Activated T-helper 9 cell treated with anti-CD3 and anti-CD28 coated beads, Interleukin-2, amount 50 U/mL, for 16 hours (primary cell): ENCODE measurements around the gene ATP11A.

Experiments used
- DNase-seq: peaks from one replicate; pipeline ENCODE4 v3.0.0-alpha.2; 2020; ENCODE audit warnings: low read depth

Gene ATP11A

DNA sequence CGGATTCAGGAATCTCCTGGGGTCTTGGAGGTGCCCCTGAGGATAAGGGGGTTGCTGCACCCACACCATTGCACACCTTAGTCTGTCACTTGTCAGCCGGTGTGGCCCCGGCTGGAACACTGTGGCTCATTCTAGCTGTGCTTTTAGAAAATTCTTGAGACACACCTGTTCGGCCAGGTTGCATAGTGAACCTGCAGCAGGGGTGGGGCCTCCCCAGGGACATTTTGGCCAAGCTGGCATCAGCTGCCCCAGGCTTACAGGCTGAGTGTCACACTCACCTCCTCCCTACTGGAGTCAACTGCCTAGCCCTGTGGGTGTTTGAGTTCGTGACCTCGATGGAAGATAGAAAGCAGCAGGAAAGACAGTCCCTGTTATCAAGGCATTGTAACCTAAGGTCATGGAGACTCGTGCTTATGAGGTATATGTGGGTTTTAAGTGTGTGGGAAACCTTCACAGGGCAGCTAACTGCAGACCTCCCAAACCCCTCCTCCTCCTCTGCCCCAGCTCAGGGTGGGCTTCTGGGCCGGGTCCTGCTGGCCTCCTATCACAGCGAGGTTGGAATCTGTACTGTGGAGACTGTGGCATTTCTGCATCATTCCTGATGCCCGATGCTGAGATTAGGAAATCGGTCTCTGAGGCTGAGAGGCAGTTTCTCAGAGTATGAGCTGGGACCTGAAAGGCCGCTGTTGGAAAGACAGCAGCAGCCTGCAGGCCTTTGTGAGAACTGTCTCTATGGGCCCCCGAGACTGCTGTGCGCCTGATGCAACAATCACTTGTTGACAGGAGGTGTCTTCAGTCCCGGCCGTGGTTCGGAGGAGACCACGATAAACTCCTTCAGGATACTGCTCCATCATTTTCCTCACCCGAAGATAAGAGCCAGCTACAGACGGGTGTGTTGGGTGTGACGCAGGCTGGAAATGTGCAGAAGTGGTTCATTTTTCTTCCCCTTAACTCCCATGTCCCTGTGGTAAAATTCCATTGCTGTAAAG, 72.2 kb downstream of the ATP11A start:
- no peak for DNase-seq

DNA sequence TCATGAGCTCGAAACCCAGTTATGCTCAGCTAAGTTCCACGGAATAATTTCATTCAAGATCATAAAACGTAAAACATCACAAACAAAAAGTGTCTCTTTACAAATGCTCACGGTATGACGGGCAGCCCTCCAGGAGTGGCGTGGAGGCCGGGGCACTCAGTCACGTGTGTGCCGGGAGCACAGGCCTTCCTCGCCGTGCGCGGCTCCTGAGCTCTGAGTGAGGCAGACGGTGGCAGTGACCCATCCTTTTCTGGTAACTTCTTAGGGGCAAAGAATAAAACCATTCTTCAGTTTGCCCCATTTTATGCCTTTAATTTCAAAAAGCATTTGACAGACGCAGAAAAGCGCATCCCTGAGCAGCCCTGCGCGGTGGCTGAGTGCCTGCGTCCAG, 72.8 kb downstream of the ATP11A start:
- DNase-seq = no peak

DNA sequence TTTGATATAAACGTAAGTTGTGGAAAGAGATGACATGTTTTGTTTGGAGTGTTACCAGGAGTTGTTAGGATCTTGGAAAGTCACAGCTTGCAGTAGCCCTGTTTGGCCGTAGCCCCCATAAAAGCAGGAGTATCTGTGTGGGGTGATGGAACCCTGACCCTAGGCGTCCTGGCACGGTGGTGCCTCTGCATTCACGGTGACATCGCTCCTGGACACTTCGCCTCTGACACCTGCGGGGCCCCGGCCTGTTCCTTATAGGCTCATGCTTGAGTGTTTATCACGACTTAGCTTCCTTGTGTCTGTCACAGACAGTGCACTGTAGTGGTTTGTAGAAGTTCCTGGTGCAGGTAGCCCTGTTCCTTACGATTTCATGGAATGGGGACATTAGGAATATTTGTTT, 74.2 kb downstream of the ATP11A start:
- DNase-seq = no peak

DNA sequence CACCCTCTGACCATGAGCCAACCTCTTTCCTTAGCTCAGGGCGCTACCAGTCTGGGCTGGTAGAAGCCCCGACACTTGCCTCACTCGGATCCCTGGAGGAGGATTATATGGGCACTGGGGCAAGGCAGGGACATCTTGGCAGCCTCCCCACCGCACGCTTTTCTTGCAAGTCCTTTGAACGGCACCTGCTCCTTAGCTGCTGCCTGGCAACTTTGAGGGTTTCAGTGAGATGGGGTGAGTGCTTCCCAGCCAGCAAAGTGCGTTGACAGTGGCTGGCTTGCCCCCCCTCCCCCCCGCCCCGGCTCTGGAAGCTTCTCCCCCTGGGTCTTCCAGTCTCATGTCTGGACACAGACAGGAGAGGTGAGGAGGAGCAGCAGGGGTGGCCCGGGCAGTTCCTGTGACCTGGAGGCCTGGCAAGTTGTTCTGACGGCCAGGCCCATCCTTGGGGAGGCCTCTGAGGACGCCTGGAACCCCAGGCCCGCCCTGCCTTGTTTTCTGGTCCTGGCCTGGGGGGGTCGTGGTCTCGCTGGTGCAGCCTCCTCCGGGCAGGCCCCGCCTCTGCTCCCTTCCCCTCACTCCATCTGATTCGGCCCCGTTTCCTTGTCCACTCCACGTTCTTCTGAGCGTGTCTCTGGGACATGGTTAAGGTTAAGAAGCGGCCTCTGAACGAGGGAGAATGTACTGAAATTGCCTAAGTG, 75.2 kb downstream of the ATP11A start:
- no peak for DNase-seq

DNA sequence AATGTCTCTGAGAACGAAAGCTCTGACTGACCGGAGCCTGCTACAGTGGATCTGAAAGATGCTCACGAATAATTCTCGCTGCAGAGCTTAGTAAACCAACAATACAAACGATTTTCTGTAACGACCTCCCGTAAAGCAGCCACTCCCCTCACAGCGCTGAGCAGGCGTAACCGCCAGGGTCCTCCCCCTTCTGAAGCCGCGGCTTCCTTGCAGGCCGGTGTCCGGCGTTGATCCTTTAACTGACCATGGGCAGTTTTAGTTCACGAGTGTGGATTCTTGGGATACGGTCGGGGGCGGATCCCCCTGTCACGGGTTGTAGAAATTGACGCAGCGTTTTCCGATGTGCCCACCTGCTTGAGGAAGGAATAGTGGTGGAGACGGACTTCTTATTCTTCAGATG, 75.9 kb downstream of the ATP11A start:
- no peak for DNase-seq

DNA sequence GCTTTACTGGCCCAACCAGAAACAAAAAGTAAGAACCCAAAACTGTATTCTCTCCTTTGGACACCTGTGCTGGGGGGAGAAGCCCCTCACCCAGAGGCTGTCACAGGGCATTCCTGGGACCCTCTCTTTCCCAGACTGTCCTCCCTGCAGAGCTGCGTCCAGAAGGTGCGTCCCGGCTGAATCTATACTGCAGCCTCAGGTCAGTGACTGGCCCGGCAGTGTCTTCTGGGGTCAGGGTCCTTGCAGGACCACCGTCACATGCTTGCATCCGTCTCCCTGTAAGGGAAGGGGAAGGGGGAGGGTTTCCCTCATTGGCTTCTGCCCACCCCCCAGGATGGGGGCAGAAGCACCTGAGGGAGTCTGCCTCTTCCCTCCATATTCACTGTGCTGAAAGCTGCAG, 76.5 kb downstream of the ATP11A start:
- DNase-seq = no peak

DNA sequence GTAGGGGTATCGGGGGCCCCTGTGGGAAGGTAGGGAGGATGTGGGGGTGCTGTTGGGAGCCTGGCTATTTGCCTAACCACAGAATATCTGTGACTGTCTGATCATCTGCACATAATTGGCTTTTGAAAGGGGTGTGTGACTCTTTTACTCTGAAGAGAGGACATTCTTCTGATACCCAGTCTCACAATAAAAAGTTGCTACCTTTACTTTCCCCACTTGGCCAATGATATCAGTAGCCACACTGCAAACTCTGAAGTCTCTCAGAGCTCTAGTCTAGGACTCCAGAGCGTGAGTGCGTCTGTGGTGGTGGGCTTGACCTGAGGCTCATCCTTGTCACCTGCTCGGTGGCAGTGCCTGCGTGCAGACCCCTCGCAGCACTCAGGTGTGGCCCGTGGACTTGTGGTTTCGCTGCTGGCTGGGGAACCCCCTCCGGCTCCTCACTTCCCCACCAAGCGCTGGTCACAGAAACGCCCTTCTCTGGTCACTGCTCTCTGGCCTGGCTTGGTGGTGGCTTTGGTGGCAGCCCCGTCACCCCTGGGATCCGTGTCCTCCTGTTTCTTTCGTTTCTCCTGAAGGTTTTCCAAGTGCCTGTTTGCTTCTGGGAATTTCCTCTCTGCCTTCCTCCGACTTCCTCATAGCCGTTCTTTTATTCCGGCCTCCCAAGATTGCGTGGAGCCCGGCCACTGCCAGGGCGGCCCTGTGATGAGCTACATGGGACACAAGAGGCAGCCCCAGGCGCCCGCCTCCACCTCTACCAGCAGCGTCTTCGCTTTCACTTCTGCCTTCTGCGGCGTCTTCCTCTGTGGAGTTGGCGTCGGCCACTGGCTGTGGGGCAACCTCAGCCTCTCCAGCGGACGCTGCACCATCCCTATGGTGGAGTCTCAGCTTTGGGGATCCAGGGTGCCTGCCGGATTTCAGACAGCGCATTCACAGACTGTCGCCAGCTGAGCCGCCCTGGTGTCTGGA, 78.0 kb downstream of the ATP11A start:
- DNase-seq = no peak

DNA sequence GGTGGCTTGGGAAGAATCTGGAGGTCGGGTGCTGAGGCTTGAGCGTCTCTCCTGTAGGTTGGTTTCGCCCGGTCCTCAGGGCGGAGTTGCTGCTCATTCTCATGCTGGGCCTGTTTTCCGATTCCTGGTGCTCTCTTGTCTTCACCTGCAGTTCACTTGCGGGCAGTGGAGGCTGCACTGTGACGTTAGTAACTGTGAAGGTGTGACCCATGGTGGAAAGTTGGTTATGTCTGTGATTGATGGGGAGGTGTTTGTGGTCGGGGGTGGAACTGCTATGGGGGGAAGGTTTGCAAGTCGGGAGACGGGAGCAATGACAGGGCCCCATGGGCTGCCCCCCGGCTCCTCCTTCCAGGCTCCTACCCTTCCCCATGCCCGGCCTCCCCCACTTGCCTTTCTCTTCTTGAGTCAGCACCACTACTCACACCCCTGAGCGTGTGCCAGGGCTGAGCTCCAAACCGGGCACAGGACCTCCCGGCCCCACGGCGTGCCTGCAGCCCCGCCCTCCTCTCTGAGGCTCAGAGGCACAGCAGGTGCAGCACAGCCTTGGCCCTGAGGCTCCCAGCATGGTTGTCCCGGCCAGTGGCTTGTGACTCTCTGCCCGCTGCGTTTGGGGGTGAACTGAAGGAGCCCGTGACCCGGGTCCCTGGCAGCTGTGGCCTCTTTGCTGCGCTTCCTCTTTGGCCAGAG, 79.1 kb downstream of the ATP11A start:
- DNase-seq = no peak

DNA sequence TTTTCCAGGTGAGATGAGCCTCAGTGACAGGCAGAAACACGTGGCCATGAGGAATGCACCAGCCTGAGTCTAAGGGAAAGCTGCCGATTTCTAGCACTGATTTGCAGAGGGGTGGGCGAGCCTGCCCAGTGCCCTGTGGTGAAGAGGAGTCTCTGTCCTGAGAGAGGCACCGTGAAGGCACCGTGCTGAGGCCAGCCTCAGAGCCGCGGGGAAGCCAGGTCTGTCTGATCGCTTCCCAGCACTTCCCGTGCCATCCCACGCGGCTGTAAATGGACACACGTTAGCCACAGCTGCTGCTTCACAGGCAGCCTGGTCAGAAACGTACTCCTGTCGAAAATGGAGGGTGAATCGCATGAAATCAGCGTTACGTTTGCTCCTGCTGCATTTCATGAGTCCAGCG, 79.8 kb downstream of the ATP11A start:
- DNase-seq = no peak

DNA sequence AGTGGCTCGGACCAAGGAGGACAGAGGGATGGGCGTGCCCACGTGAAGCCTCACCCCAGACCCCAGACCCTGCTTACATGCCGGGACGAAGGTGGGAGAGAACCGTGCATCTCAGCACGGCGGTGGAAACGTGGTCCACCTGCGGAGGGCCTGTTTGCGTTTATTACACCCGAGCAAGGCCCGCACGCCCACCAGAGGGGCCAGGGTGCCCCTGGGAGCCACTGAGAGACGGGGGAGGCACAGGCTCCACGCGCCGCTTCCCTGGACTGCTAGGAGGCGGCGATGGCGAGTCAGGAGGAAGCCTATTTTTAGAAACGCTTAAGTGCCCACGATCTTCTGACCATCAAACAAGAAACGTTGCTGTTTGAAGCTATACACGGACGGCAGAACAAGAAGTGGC, 80.7 kb downstream of the ATP11A start:
- no peak for DNase-seq

DNA sequence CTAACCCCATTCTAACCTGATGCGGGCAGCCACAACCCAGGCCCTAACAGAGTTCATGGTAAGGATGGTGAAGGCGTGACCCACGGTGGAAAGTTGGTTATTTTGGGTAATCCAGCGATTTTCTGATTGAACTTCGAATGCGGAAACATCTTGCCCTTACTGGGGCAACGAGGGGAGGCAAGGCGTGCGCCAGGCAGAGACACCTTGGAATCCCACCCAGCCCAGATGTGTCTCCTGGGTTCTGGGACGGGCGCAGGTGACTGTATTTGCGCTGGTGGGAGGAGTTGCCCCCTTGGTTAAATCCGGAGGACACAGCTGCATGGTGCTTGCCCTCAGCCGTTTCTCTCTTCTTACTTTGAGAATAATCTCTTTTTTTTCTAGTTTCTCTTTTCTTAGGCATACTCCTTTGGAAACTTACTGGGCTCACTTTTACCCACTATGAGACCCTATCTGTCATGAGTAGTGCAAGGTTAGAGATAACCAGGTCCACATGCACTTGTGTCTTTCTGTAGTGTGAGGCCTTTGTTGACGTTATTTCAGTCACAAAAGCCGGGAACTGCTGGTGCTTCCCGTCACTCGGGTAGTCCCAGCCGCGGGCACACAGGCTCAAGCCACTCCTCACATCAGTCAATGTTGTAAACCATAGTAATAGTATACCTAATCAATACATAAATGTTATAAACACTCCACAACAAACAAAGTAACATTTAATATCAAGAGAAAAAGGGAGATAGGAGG, 81.5 kb downstream of the ATP11A start:
- DNase-seq = no peak

DNA sequence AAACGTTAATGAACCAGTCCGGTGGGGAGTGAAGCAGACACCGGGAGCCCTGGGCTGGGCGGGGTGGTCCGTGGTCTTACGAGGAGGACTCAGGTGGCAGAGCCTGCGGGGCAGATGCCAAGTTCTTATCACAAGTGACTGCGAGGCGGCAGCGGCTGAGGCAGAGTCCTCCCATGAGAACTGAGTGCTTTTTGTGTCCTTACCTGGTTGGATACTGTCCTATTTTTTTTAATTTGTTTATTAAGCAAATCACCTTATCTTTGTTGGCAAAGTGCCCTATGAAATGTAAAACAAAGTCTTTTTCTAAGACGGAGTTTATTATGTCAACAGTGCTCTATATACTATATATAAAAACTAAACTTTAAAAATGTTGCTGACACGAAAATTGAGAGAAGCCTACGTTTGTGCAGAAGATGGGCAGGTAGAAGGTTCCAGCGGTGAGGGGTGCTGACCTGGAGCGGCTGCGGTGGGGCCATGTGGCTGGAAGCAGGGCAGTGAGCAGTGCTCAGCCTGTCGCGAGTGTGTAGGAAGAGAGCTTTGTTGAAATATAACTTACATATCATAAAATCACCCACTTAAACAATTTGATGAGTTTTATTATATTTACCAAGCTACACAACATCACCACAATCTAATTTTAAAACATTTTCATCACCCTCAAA, 82.2 kb downstream of the ATP11A start:
- no peak for DNase-seq

DNA sequence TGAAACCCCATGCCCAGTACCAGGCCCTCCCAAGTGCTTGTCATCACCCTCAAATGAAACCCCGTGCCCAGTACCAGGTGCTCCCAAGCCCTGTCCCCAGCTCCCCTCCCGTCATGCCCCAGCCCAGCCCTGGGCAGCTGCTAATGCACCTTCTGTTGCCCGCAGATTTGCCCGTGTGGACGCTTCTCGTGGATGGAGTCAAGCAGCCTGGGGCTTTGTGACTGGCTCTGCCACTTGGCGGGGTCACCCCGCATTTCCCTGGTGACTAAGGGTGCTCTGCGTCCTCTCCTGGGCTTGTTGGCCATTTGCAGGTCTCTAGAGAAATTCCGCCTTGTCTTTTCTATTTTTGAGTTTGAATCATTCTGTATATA, 82.7 kb downstream of the ATP11A start:
- no peak for DNase-seq

DNA sequence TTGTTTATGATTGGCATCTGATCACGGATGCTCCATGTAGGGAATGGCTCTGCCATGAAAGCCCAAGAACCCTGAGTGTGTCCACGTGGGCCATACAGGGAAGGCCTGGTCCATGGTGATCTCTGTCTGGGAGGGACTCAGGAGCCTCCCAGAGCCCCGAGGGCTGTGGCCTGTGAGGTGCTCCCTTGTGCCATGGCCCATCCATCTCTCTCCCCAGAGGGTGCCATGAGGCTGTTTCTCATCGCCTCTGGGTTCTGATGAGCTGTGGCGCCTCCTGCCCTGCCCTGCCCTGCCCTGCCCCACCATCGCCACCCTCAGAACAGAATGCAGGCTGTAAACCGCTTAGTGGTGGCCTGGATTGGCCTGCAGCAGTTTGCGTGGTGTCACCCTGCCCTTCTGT, 83.1 kb downstream of the ATP11A start:
- DNase-seq = no peak

DNA sequence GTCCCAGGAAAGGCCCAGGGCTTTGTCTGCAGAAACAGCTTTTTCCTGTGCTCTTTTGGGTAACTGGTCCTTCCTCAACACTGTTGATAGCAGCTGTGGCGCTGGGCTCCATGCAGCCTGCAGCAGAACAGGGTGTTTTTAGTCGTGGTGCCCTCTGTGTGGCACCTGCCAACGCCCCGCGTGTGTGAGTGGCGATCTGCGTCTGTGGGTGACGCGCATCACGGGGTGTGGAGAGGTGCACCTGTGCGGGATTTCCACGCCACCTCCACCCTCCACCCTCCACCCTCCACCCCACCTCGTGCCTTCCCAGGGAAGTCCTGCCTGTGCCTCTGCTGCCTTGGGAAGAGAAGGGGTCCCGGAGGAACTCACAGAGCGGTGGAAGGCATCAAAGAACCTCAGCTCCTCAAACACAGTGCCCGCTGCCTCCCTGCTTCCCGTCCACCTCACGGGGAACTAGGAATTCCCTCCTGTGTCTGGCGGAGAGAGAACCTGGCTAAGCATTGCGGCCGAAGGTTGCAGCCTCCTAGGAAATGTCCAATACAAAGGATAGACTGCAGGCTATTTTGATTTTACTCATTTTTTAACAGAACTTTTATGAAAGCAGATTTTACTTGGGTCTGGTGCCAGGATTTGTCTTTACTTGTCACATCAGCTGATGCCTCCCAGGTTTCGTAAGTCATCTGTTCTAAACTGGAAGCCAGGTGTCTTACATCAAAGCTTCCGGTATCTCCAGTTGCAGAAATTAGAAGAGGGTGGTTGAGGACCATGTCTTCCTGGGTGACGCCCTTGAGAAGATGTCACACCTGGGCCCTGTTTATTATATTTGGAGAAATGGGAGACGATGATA, 84.0 kb downstream of the ATP11A start:
- DNase-seq = no peak

DNA sequence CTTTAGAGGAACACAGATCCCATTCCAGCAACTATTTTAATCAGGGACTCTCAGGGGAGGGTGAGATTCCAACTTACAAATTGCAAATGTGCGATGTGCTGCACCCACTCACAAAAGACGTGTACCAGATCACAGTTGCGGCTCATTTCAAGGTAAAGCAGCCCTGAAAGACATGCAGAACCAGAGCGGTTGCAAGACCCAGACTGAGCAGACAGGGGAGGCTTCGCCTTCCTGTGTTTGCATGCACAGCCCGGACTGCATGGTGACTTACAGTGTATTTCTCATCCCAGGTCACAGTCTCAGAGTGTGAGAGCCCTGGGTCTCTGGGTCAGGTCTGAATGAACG, 84.6 kb downstream of the ATP11A start:
- DNase-seq = no peak

DNA sequence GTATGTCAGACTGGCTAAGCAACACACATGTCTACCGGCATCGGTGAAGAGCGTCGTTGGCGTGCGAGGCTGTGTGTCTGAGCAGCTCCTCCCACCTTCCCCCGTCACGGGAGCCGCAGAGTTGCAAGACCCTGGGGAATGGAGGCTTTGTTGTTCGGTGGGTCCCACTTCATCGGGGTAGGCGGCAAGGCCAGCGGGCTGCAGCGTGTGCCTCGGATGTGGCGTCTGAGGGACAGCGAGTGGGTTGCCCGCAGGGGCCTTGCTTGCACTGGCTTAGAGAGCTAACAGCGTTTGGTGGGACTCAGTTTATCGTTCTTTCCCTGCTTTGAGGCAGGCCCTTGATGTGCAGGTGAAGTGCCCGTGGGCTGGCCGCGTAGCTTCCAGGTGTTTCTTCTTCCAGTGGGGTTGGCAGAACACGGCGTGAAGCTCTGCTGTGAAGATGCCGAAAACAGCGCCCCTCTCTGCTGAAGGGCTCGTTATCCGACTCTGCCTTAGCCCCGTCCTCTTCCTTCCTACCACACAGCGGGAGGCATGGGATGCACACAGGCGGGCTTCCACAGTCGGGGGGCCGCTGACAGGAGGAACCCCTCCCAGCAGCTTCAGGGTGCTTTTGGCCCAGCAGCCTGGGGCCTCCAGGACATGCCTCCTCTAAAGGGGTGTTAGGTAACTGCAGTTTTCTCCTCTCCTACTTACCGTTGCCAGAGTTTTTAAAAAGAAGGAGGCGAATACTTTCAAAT, 85.2 kb downstream of the ATP11A start:
- DNase-seq = no peak

DNA sequence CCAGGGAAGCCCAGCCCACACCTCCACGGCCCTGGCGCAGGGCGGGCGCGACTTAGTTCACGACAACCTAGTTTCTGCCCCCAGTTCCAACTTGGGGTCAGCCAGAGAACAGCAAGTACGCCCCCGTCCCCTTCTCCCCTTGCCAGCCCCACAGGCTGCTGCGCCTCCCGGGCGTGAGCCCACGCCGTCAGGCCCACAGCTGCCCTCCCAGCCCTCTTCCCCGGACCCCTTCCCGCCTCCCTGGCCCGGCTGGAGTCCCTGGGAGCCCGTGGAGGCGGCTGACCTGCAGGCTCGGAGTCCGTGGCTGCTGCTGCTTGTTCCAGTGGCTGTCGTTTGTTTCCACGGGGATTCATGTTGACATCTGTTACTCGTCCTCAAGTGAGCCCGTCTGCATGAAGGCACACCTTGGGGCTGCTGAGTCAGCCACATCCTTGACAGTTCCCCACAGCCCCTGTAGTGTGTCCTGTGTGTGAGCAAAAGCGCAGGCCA, 86.0 kb downstream of the ATP11A start:
- no peak for DNase-seq

DNA sequence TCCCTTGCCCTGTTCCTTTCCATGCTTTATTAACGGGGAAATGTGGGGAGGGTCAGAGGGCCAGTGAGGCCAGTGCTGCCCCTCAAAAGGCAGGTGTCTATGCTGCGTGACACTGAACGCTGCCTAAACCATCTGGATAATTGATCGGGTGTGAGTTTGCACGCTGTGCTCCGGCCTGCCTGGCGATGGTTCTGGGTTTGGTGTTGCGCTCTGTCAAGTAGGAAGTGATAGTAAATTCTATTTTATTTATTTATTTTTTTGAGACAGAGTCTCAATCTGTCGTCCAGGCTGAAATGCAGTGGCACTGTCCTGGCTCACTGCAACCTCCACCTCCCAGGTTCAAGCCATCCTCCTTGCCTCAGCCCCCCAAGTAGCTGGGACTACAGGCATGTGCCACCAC, 86.5 kb downstream of the ATP11A start:
- no peak for DNase-seq
